ENCODE measurements around the gene RAB11B. TPM values are rescaled to one million over a fixed set of nuclear protein-coding genes. Genes with fewer than 3 reads are reported as not detected.

Gene RAB11B
- total and polyA plus RNA-seq, 2 of the 13 experiments (the other 11 are each of a cell fraction or from before 2014, with no cell fraction given), result 6.0 to 28.4 TPM

DNA sequence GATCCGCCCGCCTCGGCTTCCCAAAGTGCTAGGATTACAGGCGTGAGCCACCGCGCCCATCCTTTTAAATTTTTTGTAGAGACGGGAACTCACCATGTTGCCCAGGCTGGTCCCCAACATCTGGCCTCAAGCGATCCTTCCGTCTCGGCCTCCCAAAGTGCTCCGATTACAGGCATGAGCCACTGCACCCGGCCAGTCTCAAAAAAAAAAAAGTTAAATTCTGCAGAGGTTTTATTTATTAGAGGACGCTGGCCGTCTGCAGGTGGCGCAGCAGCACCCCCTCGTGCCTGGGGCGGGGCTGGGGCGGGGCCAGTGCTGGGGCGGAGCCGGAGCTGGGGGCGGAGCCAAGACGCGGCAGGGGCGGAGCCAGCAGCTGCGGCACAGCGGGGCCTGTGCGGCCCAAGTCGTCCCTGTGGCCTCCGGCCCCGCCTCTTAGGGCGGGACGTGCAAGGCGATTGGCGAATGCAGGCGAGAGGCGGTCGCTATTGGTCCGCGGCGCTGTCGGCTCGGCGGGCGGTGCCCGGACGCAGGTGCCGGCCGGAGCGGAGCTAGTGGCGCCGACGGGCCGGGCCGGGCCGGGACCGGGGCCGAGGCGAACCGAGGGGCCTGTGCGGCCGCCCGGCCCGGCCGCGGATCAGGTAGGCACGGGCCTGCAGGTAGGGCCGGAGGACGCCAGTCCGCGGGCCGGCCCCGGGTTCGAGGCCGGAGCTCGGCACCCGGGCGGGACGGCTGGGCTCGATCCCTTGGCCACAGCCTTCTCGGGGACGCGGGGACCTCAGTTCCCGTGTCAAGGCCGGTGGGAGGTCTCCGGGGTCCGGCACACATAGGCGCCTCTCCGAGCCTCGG is 22.8 kb downstream of the RAB11B start, which contains the start of gene MARCHF2 (continued):
- TF ChIP-seq, protein P1, sequence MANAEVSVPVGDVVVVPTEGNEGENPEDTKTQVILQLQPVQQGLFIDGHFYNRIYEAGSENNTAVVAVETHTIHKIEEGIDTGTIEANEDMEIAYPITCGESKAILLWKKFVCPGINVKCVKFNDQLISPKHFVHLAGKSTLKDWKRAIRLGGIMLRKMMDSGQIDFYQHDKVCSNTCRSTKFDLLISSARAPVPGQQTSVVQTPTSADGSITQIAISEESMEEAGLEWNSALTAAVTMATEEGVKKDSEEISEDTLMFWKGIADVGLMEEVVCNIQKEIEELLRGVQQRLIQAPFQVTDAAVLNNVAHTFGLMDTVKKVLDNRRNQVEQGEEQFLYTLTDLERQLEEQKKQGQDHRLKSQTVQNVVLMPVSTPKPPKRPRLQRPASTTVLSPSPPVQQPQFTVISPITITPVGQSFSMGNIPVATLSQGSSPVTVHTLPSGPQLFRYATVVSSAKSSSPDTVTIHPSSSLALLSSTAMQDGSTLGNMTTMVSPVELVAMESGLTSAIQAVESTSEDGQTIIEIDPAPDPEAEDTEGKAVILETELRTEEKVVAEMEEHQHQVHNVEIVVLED (CRISPR knock-in tag; IDR thresholded peaks at IDR 0.05; ENCODE audit: borderline replicate concordance), result no peak
- TF ChIP-seq FOXK2 (IDR thresholded peaks at IDR 0.05) (no peak), ZNF441 (CRISPR knock-in tag; IDR thresholded peaks at IDR 0.05; ENCODE audit: borderline replicate concordance) (no peak), ZFX (CRISPR knock-in tag; IDR thresholded peaks at IDR 0.05; ENCODE audit: low read depth) (peak; percentile 74), SALL2 (CRISPR knock-in tag; IDR thresholded peaks at IDR 0.05) (peak; percentile 53; the same call in 1 of the 2 replicates), ZSCAN29 (CRISPR knock-in tag; conservative IDR thresholded peaks at IDR 0.05) (no peak), ZSCAN12 (CRISPR knock-in tag; IDR thresholded peaks at IDR 0.05) (0 out of 2 replicates have a peak, but pooled peaks have one; percentile 29), ADNP (CRISPR knock-in tag; IDR thresholded peaks at IDR 0.05) (peak; percentile 31; the same call in 1 of the 2 replicates), SP2 (CRISPR knock-in tag; IDR thresholded peaks at IDR 0.05) (peak; percentile 93), ZNF496 (CRISPR knock-in tag; IDR thresholded peaks at IDR 0.05; ENCODE audit: insufficient replicate concordance) (no peak), AKAP8 (CRISPR knock-in tag; IDR thresholded peaks at IDR 0.05) (no peak), HNRNPLL (IDR thresholded peaks at IDR 0.05; ENCODE audit: low read depth, low read length, poor library complexity, severe bottlenecking) (peak; percentile 71), NRL (CRISPR knock-in tag; IDR thresholded peaks at IDR 0.05; ENCODE audit: borderline replicate concordance) (0 out of 2 replicates have a peak, but pooled peaks have one; percentile 44), KDM1A (CRISPR knock-in tag; IDR thresholded peaks at IDR 0.05) (no peak)
- TF ChIP-seq, protein P2, sequence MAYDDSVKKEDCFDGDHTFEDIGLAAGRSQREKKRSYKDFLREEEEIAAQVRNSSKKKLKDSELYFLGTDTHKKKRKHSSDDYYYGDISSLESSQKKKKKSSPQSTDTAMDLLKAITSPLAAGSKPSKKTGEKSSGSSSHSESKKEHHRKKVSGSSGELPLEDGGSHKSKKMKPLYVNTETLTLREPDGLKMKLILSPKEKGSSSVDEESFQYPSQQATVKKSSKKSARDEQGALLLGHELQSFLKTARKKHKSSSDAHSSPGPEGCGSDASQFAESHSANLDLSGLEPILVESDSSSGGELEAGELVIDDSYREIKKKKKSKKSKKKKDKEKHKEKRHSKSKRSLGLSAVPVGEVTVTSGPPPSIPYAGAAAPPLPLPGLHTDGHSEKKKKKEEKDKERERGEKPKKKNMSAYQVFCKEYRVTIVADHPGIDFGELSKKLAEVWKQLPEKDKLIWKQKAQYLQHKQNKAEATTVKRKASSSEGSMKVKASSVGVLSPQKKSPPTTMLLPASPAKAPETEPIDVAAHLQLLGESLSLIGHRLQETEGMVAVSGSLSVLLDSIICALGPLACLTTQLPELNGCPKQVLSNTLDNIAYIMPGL (CRISPR knock-in tag; IDR thresholded peaks at IDR 0.05; ENCODE audit: borderline replicate concordance in 1 of 2, low read depth in 1 of 2), result peak in 1 of 2 experiments; percentile 33; a peak in 2 of 4 replicates
- TF ChIP-seq, protein P3, sequence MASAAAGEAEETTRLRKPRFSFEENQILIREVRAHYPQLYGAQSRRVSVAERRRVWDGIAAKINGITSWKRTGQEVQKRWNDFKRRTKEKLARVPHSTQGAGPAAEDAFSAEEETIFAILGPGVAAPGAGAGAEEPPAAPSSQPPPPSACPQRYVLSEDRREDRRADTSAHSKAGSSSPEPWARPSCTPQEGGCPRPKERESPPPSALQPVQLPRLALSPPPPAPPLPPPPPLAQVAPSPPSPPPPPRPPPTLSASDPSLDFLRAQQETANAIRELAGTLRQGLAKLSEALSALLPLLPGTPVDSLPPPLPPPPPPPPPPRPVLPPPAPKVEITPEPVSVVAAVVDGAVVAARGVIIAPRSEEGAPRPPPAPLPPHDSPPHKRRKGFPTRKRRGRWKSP (CRISPR knock-in tag; IDR thresholded peaks at IDR 0.05), result no peak
- TF ChIP-seq, protein P4, sequence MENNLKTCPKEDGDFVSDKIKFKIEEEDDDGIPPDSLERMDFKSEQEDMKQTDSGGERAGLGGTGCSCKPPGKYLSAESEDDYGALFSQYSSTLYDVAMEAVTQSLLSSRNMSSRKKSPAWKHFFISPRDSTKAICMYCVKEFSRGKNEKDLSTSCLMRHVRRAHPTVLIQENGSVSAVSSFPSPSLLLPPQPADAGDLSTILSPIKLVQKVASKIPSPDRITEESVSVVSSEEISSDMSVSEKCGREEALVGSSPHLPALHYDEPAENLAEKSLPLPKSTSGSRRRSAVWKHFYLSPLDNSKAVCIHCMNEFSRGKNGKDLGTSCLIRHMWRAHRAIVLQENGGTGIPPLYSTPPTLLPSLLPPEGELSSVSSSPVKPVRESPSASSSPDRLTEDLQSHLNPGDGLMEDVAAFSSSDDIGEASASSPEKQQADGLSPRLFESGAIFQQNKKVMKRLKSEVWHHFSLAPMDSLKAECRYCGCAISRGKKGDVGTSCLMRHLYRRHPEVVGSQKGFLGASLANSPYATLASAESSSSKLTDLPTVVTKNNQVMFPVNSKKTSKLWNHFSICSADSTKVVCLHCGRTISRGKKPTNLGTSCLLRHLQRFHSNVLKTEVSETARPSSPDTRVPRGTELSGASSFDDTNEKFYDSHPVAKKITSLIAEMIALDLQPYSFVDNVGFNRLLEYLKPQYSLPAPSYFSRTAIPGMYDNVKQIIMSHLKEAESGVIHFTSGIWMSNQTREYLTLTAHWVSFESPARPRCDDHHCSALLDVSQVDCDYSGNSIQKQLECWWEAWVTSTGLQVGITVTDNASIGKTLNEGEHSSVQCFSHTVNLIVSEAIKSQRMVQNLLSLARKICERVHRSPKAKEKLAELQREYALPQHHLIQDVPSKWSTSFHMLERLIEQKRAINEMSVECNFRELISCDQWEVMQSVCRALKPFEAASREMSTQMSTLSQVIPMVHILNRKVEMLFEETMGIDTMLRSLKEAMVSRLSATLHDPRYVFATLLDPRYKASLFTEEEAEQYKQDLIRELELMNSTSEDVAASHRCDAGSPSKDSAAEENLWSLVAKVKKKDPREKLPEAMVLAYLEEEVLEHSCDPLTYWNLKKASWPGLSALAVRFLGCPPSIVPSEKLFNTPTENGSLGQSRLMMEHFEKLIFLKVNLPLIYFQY (CRISPR knock-in tag; IDR thresholded peaks at IDR 0.05; ENCODE audit: borderline replicate concordance), result peak; percentile 96
